ENCODE results near the gene RHOJ. TPM values are rescaled to one million over a fixed set of nuclear protein-coding genes. Genes with fewer than 3 reads are reported as not detected.
"Not testable (repeated sequence)": the region's sequence is repeated elsewhere in the genome, so short reads cannot be mapped to it uniquely, and the experiment has no call there.

The RHOJ gene
- total and polyA plus RNA-seq, 2 donors (not counting 1 experiment from before 2014, with no cell fraction given): not detected

DNA sequence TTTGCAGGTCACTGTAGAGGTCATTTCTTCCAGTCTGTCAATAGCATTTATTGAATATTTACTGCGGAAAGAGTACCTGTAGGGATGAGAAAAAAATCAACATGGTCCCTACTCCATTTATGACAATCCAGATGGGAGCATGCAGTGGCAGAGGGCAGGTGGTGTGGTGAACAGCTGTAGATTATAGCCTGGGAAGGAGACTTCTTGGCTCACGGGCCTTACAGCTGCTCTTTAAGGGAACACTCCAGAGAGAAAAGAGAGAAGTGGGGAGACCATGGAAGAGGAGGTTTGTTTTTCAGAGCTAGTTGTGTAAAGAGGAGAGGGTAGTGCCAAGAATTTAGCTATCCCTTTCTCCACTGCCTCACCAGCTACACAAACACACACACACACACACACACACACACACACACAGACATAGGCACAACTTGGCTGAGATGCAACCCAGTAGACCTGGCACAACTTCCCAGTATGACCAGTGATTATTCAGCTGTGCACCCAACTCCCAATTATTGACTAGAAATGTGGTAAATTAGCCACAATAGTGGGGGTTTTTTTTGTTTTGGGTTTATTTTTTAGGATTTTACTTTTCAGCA lies 73.4 kb downstream of the RHOJ start:
- no peak overlapping the region for H2AFZ ChIP-seq (ENCODE audit: insufficient read depth, low read depth, low read length, poor library complexity, severe bottlenecking)
- H3K79me2 ChIP-seq (ENCODE audit: control insufficient read depth, insufficient read depth, low read length): no peaks in the 10 kb centered on the region
- no peaks in the 10 kb centered on the region for H4K20me1 ChIP-seq (ENCODE audit: control insufficient read depth, insufficient read depth, low read length, poor library complexity, severe bottlenecking)
- H3K9ac ChIP-seq (ENCODE audit: low read length): no peak overlapping the region
- no peak overlapping the region for H3K4me2 ChIP-seq (replicated peaks; ENCODE audit: low read depth, low read length, poor library complexity, severe bottlenecking)
- H3K4me3 ChIP-seq (ENCODE audit: control extremely low read depth in 1 of 5, extremely low read depth in 1 of 5, insufficient read depth in 1 of 5, low read depth in 2 of 5, low read length in 4 of 5): no peak overlapping the region
- Mint-ChIP-seq H3K27ac (no peak overlapping the region), H3K27me3 (peaks cover 10% of the 10 kb centered on the region), H3K9me3 (ENCODE audit: insufficient read depth) (no peaks in the 10 kb centered on the region), H3K4me3 (no peak overlapping the region), H3K4me1 (no peaks in the 10 kb centered on the region)
- no peak for TF ChIP-seq EZH2 (IDR thresholded peaks at IDR 0.05; ENCODE audit: borderline replicate concordance, insufficient read depth, low read depth, low read length, poor library complexity, severe bottlenecking)
- TF ChIP-seq, protein P1, sequence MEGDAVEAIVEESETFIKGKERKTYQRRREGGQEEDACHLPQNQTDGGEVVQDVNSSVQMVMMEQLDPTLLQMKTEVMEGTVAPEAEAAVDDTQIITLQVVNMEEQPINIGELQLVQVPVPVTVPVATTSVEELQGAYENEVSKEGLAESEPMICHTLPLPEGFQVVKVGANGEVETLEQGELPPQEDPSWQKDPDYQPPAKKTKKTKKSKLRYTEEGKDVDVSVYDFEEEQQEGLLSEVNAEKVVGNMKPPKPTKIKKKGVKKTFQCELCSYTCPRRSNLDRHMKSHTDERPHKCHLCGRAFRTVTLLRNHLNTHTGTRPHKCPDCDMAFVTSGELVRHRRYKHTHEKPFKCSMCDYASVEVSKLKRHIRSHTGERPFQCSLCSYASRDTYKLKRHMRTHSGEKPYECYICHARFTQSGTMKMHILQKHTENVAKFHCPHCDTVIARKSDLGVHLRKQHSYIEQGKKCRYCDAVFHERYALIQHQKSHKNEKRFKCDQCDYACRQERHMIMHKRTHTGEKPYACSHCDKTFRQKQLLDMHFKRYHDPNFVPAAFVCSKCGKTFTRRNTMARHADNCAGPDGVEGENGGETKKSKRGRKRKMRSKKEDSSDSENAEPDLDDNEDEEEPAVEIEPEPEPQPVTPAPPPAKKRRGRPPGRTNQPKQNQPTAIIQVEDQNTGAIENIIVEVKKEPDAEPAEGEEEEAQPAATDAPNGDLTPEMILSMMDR (IDR thresholded peaks at IDR 0.05): no peak
- intact Hi-C loops (cut with micrococcal nuclease): loop anchor here (2.0 kb wide), 1 partner anchor 1099 kb away; no protein-coding TSS in a partner anchor
- no peaks in the 10 kb centered on the region for H3K4me1 ChIP-seq (ENCODE audit: control insufficient read depth in 2 of 2, insufficient read depth in 2 of 2, low read length in 2 of 2)
- no peaks in the 10 kb centered on the region for H3K36me3 ChIP-seq (replicated peaks in 1 of 2; ENCODE audit: control extremely low read depth in 1 of 2, control insufficient read depth in 1 of 2, extremely low read depth in 1 of 2, insufficient read depth in 2 of 2, low read length in 1 of 2)
- DNase-seq (no peak), ATAC-seq (ENCODE audit: low read depth) (no peak)
- H3K27me3 ChIP-seq (replicated peaks in 1 of 4; ENCODE audit: control extremely low read depth in 1 of 4, control insufficient read depth in 3 of 4, insufficient read depth in 4 of 4, low read length in 3 of 4): peaks cover 0 to 2% (median 0%) of the 10 kb centered on the region in 4 experiments
- POLR2A ChIA-PET: no interaction called here
- no peaks in the 10 kb centered on the region for H3K9me3 ChIP-seq (ENCODE audit: control extremely low read depth in 1 of 3, control insufficient read depth in 2 of 3, insufficient read depth in 1 of 3, low read length in 2 of 3)
- H3K27ac ChIP-seq (ENCODE audit: low read length in 2 of 2): no peak overlapping the region
- CTCF ChIA-PET: interaction anchor here (0.7 to 1.5 kb wide), 5 partner anchors 39 to 1114 kb away, joined by 3 to 4 read pairs (median 3); no protein-coding TSS in a partner anchor
- 100% methylated on average over 1 of the region's 2 CpGs for WGBS (ENCODE audit: insufficient coverage)

DNA sequence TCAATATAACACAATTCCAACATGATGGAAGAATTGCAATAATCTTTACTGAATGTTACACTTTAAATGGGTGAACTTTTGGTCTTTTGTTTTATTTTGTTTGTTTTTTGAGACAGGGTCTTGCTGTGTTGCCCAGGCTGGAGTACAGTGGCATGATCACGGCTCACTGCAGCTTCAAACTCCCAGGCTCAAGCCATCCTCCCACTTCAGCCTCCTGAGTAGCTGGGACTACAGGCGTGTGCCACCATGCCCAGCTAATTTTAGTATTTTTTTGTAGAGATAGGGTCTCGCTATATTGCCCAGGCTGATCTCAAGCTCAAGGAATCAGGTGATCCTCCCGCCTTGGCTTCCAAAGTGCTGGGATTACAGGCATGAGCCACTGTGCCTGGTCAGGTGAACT lies 75.7 kb downstream of the RHOJ start:
- ATAC-seq (ENCODE audit: low read depth); H3K4me2 ChIP-seq (replicated peaks; ENCODE audit: low read depth, low read length, poor library complexity, severe bottlenecking); H3K9me3 ChIP-seq (ENCODE audit: control extremely low read depth in 1 of 3, control insufficient read depth in 2 of 3, insufficient read depth in 1 of 3, low read length in 2 of 3); H4K20me1 ChIP-seq (ENCODE audit: control insufficient read depth, insufficient read depth, low read length, poor library complexity, severe bottlenecking); H3K4me3 Mint-ChIP-seq; H3K27ac ChIP-seq (ENCODE audit: low read length in 2 of 2); POLR2A ChIA-PET; H3K4me1 ChIP-seq (ENCODE audit: control insufficient read depth in 2 of 2, insufficient read depth in 2 of 2, low read length in 2 of 2); H2AFZ ChIP-seq (ENCODE audit: insufficient read depth, low read depth, low read length, poor library complexity, severe bottlenecking); H3K4me3 ChIP-seq (ENCODE audit: control extremely low read depth in 1 of 5, extremely low read depth in 1 of 5, insufficient read depth in 1 of 5, low read depth in 2 of 5, low read length in 4 of 5); H3K4me1 Mint-ChIP-seq; H3K9me3 Mint-ChIP-seq (ENCODE audit: insufficient read depth); DNase-seq; intact Hi-C loops (cut with micrococcal nuclease); H3K27ac Mint-ChIP-seq; H3K79me2 ChIP-seq (ENCODE audit: control insufficient read depth, insufficient read depth, low read length); H3K36me3 ChIP-seq (replicated peaks in 1 of 2; ENCODE audit: control extremely low read depth in 1 of 2, control insufficient read depth in 1 of 2, extremely low read depth in 1 of 2, insufficient read depth in 2 of 2, low read length in 1 of 2); H3K27me3 Mint-ChIP-seq; H3K9ac ChIP-seq (ENCODE audit: low read length): not testable (repeated sequence)
- peaks cover 0 to 11% (median 7%) of the 10 kb centered on the region in 4 experiments for H3K27me3 ChIP-seq (replicated peaks in 1 of 4; ENCODE audit: control extremely low read depth in 1 of 4, control insufficient read depth in 3 of 4, insufficient read depth in 4 of 4, low read length in 3 of 4)
- WGBS (ENCODE audit: insufficient coverage): 78% methylated on average over 2 of the region's 4 CpGs
- CTCF ChIA-PET: interaction anchor here (0.9 kb wide), 2 partner anchors 9 to 1386 kb away, joined by 4 read pairs; no protein-coding TSS in a partner anchor
